ENCODE results near the gene LASP1.

Gene LASP1

DNA sequence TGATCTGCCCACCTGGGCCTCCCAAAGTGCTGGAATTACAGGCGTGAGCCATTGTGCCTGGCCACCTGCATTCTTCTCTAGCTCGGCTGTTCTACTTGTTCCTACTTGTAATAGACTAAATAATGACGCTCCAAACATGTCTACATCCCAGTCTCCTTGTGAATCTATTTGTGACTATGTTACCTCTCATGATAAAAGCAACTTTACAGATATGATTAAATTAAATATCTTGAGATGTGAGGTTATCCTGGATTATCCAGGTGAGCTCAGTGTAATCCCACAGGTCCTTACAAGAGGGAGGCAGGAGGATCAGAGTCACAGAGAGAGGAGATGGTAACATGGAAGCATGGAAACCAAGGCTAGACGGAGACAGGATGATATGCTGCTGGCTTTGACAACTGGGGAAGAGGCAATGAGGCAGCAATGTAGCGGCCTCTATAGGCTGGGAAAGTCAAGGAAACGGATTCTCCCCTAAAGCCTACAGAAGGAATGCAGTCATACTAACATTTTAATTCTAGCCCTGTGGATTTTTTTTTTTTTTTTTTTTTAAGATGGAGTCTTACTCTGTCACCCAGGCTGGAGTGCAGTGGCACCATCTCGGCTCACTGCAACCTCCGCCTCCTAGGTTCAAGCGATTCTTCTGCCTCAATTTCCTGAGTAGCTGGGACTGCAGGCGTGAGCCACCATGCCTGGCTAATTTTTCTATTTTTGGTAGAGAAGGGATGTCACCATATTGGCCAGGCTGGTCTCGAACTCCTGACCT, 5.0 kb upstream of the LASP1 start (continued):
- TF ChIP-seq SNAI2 (CRISPR knock-in tag; IDR thresholded peaks at IDR 0.05) (no peak), ZFP3 (CRISPR knock-in tag; IDR thresholded peaks at IDR 0.05) (no peak), ARNTL (CRISPR knock-in tag; IDR thresholded peaks at IDR 0.05; ENCODE audit: borderline replicate concordance, low read depth) (no peak), ZC3H10 (CRISPR knock-in tag; IDR thresholded peaks at IDR 0.05) (no peak), TOX (CRISPR knock-in tag; IDR thresholded peaks at IDR 0.05; ENCODE audit: borderline replicate concordance) (no peak)
- TF ChIP-seq, protein P1, sequence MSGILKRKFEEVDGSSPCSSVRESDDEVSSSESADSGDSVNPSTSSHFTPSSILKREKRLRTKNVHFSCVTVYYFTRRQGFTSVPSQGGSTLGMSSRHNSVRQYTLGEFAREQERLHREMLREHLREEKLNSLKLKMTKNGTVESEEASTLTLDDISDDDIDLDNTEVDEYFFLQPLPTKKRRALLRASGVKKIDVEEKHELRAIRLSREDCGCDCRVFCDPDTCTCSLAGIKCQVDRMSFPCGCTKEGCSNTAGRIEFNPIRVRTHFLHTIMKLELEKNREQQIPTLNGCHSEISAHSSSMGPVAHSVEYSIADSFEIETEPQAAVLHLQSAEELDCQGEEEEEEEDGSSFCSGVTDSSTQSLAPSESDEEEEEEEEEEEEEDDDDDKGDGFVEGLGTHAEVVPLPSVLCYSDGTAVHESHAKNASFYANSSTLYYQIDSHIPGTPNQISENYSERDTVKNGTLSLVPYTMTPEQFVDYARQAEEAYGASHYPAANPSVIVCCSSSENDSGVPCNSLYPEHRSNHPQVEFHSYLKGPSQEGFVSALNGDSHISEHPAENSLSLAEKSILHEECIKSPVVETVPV (CRISPR knock-in tag; IDR thresholded peaks at IDR 0.05): no peak

GRCh38 chr17:38867179-38867967, 2.5 kb upstream of the LASP1 start:
- ATAC-seq: no peak

DNA sequence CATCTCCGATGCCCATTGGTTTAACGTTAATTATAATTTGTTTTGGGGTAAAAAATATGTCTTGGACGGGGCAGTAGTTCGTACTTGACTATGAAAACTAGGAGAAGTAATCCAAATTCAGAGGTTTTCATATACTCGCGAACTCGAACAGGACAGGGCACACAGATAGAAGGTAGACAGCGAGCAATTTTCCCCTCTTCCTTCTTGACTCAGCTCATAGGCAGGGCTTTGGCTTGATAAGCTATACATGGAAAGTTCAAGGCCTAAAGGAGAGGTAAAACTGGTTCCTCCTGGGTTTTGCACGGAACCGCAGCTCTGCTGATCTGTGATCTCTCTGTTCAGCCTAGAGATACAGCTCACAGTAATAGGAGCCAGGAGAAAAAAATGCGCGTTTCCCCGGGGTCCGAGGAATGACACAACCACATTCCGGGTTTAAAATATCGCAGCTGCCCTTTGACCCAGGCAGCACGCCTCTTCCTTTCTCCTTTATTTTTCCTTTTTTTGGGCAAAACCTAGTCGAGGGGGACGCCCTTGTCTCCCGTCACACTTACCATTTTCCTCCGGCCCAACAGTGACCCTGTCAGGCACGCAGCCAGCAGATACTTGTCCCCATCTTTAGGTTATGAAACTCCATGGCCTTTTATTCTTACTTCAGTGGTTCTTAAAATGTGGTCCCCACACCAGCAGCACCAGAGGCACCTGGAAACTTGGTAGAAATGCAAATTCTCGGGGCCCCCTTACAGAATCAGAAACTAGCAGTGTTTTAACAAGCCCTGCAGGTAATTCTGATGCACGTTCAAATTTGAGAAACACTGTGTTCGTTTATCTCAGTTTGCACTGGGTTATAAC, 1.7 kb upstream of the LASP1 start:
- no peak for ATAC-seq
- no peak for TF ChIP-seq ESRRG (CRISPR knock-in tag; IDR thresholded peaks at IDR 0.05)
- TF ChIP-seq ISL1 (CRISPR knock-in tag; IDR thresholded peaks at IDR 0.05): no peak
- TF ChIP-seq RARB (CRISPR knock-in tag; IDR thresholded peaks at IDR 0.05): no peak
- TF ChIP-seq ZNF8 (CRISPR knock-in tag; IDR thresholded peaks at IDR 0.05): no peak
- TF ChIP-seq CSDC2 (CRISPR knock-in tag; IDR thresholded peaks at IDR 0.05): no peak
- no peak for TF ChIP-seq ZFP3 (CRISPR knock-in tag; IDR thresholded peaks at IDR 0.05)
- TF ChIP-seq OSR1 (CRISPR knock-in tag; IDR thresholded peaks at IDR 0.05): no peak
- no peak for TF ChIP-seq ARNTL (CRISPR knock-in tag; IDR thresholded peaks at IDR 0.05; ENCODE audit: borderline replicate concordance, low read depth)
- no peak for TF ChIP-seq ZNF70 (CRISPR knock-in tag; IDR thresholded peaks at IDR 0.05)
- TF ChIP-seq, protein P2, sequence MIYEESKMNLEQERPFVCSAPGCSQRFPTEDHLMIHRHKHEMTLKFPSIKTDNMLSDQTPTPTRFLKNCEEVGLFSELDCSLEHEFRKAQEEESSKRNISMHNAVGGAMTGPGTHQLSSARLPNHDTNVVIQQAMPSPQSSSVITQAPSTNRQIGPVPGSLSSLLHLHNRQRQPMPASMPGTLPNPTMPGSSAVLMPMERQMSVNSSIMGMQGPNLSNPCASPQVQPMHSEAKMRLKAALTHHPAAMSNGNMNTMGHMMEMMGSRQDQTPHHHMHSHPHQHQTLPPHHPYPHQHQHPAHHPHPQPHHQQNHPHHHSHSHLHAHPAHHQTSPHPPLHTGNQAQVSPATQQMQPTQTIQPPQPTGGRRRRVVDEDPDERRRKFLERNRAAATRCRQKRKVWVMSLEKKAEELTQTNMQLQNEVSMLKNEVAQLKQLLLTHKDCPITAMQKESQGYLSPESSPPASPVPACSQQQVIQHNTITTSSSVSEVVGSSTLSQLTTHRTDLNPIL (CRISPR knock-in tag; IDR thresholded peaks at IDR 0.05; ENCODE audit: low read depth): no peak
- TF ChIP-seq ZNF565 (CRISPR knock-in tag; conservative IDR thresholded peaks at IDR 0.05; ENCODE audit: low read depth): no peak
- TF ChIP-seq, protein P3, sequence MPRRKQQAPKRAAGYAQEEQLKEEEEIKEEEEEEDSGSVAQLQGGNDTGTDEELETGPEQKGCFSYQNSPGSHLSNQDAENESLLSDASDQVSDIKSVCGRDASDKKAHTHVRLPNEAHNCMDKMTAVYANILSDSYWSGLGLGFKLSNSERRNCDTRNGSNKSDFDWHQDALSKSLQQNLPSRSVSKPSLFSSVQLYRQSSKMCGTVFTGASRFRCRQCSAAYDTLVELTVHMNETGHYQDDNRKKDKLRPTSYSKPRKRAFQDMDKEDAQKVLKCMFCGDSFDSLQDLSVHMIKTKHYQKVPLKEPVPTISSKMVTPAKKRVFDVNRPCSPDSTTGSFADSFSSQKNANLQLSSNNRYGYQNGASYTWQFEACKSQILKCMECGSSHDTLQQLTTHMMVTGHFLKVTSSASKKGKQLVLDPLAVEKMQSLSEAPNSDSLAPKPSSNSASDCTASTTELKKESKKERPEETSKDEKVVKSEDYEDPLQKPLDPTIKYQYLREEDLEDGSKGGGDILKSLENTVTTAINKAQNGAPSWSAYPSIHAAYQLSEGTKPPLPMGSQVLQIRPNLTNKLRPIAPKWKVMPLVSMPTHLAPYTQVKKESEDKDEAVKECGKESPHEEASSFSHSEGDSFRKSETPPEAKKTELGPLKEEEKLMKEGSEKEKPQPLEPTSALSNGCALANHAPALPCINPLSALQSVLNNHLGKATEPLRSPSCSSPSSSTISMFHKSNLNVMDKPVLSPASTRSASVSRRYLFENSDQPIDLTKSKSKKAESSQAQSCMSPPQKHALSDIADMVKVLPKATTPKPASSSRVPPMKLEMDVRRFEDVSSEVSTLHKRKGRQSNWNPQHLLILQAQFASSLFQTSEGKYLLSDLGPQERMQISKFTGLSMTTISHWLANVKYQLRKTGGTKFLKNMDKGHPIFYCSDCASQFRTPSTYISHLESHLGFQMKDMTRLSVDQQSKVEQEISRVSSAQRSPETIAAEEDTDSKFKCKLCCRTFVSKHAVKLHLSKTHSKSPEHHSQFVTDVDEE (CRISPR knock-in tag; IDR thresholded peaks at IDR 0.05): no peak
- TF ChIP-seq, protein P1 (CRISPR knock-in tag; IDR thresholded peaks at IDR 0.05): no peak
- no peak for TF ChIP-seq TCF4 (CRISPR knock-in tag; IDR thresholded peaks at IDR 0.05; ENCODE audit: borderline replicate concordance)
- no peak for TF ChIP-seq BACH2 (CRISPR knock-in tag; IDR thresholded peaks at IDR 0.05; ENCODE audit: borderline replicate concordance)
- TF ChIP-seq ZFP30 (CRISPR knock-in tag; IDR thresholded peaks at IDR 0.05): no peak

More at GRCh38 chr17:38867179-38867967, 2.5 kb upstream of the LASP1 start:
- TF ChIP-seq ESRRG (CRISPR knock-in tag; IDR thresholded peaks at IDR 0.05) (no peak), TOX (CRISPR knock-in tag; IDR thresholded peaks at IDR 0.05; ENCODE audit: borderline replicate concordance) (no peak), ARNTL (CRISPR knock-in tag; IDR thresholded peaks at IDR 0.05; ENCODE audit: borderline replicate concordance, low read depth) (no peak), ZC3H10 (CRISPR knock-in tag; IDR thresholded peaks at IDR 0.05) (no peak), SNAI2 (CRISPR knock-in tag; IDR thresholded peaks at IDR 0.05) (no peak), ISL1 (CRISPR knock-in tag; IDR thresholded peaks at IDR 0.05) (no peak), OSR1 (CRISPR knock-in tag; IDR thresholded peaks at IDR 0.05) (no peak), ZNF8 (CRISPR knock-in tag; IDR thresholded peaks at IDR 0.05) (no peak), RARB (CRISPR knock-in tag; IDR thresholded peaks at IDR 0.05) (no peak), TCF4 (CRISPR knock-in tag; IDR thresholded peaks at IDR 0.05; ENCODE audit: borderline replicate concordance) (no peak), PPARA (CRISPR knock-in tag; IDR thresholded peaks at IDR 0.05; ENCODE audit: borderline replicate concordance) (no peak), GLIS3 (CRISPR knock-in tag; IDR thresholded peaks at IDR 0.05) (no peak)
- TF ChIP-seq, protein P1 (CRISPR knock-in tag; IDR thresholded peaks at IDR 0.05): no peak

Data from SK-N-SH treated with all-trans-retinoic acid at 6 μM for 48 hours (cell line).